HFFc6 (cell line): ENCODE data around the gene GRB10. TPM values are rescaled to one million over a fixed set of nuclear protein-coding genes. Genes with fewer than 3 reads are reported as not detected.

ENCODE experiments used
- DNase-seq: peaks from one replicate; pipeline ENCODE4 v3.0.0-alpha.2; 2018
- H3K27ac Mint-ChIP-seq: 2 replicates; pipeline ENCODE4 v1.8.0; 2020; ENCODE audit warnings: mild to moderate bottlenecking, mixed read lengths
- H3K27me3 Mint-ChIP-seq: 2 replicates; pipeline ENCODE4 v1.8.0; 2021; ENCODE audit warnings: mild to moderate bottlenecking, moderate library complexity, mixed read lengths; ENCODE audit not compliant: insufficient read depth
- H3K36me3 Mint-ChIP-seq: 2 replicates; pipeline ENCODE4 v1.8.0; 2021; ENCODE audit warnings: low read depth, mixed read lengths
- H3K4me1 Mint-ChIP-seq: 2 replicates; pipeline ENCODE4 v1.8.0; 2020; ENCODE audit warnings: low read depth, mixed read lengths
- H3K4me3 Mint-ChIP-seq: 2 replicates; pipeline ENCODE4 v1.8.0; 2020; ENCODE audit warnings: mild to moderate bottlenecking, moderate library complexity, mixed read lengths
- H3K9me3 Mint-ChIP-seq: 2 replicates; pipeline ENCODE4 v1.8.0; 2020; ENCODE audit warnings: mild to moderate bottlenecking, mixed read lengths
- CTCF ChIP-seq: fragments of 200-600 bp; sonication (generic); IDR thresholded peaks from 2 replicates; pipeline ENCODE4 v1.5.0; 2021; ENCODE audit warnings: antibody characterized with exemption, mild to moderate bottlenecking
- total RNA-seq, 6 experiments: library from RNA; stranded (reverse); fragmentation: NEBNext Ultra II Directional; extraction: Animal tissue kit (Norgen Biotek cat#: 25700); gene quantifications; 2 replicates in 1 of 6; 3 replicates in 5 of 6; pipeline ENCODE4 v1.2.3, GENCODE V29; 2021

Gene GRB10
- total RNA-seq, 6 experiments from 2014 or later: 13.6 to 17.8 (median 14.8) TPM

- peaks cover 10% of the 10 kb centered on the region; the same call in 1 of the 2 replicates for H3K4me1 Mint-ChIP-seq
- no peak overlapping the region for H3K4me3 Mint-ChIP-seq
- H3K27ac Mint-ChIP-seq: no peak overlapping the region
- no peaks in the 10 kb centered on the region for H3K27me3 Mint-ChIP-seq
- DNase-seq: no peak
- TF ChIP-seq CTCF: no peak
- H3K36me3 Mint-ChIP-seq: peaks cover 6% of the 10 kb centered on the region; the same call in 1 of the 2 replicates
- H3K9me3 Mint-ChIP-seq: no peaks in the 10 kb centered on the region
Measured at GRCh38 chr7:50649259-50649885, 133.3 kb downstream of the GRB10 start.

- H3K4me3 Mint-ChIP-seq: no peak overlapping the region
- no peaks in the 10 kb centered on the region for H3K27me3 Mint-ChIP-seq
- H3K9me3 Mint-ChIP-seq: no peaks in the 10 kb centered on the region
- peaks cover 6% of the 10 kb centered on the region; the same call in 1 of the 2 replicates for H3K36me3 Mint-ChIP-seq
- no peak for TF ChIP-seq CTCF
- H3K4me1 Mint-ChIP-seq: peaks cover 6% of the 10 kb centered on the region; the same call in 1 of the 2 replicates
- no peak overlapping the region for H3K27ac Mint-ChIP-seq
- no peak for DNase-seq
Measured at GRCh38 chr7:50648570-50649169, 134.0 kb downstream of the GRB10 start.

GRCh38 chr7:50648076-50648475 is 134.6 kb downstream of the GRB10 start:
- Mint-ChIP-seq H3K27me3 (no peaks in the 10 kb centered on the region), H3K4me3 (no peak overlapping the region), H3K36me3 (peaks cover 6% of the 10 kb centered on the region; the same call in 1 of the 2 replicates), H3K4me1 (peaks cover under 1% of the 10 kb centered on the region; the same call in 1 of the 2 replicates), H3K27ac (no peak overlapping the region), H3K9me3 (no peaks in the 10 kb centered on the region)
- no peak for DNase-seq
- TF ChIP-seq CTCF: no peak

GRCh38 chr7:50647286-50647980 is 135.3 kb downstream of the GRB10 start:
- no peaks in the 10 kb centered on the region for H3K9me3 Mint-ChIP-seq
- H3K4me3 Mint-ChIP-seq: no peak overlapping the region
- no peaks in the 10 kb centered on the region for H3K4me1 Mint-ChIP-seq
- peaks cover 6% of the 10 kb centered on the region; the same call in 1 of the 2 replicates for H3K36me3 Mint-ChIP-seq
- H3K27me3 Mint-ChIP-seq: no peaks in the 10 kb centered on the region
- H3K27ac Mint-ChIP-seq: no peak overlapping the region
- no peak for DNase-seq
- no peak for TF ChIP-seq CTCF

- no peak overlapping the region for H3K27ac Mint-ChIP-seq
- TF ChIP-seq CTCF: no peak
Measured at GRCh38 chr7:50646069-50646468, 136.6 kb downstream of the GRB10 start.

More at GRCh38 chr7:50646069-50646468, 136.6 kb downstream of the GRB10 start:
- Mint-ChIP-seq H3K4me3 (no peak overlapping the region), H3K27me3 (no peaks in the 10 kb centered on the region), H3K4me1 (no peaks in the 10 kb centered on the region), H3K36me3 (peaks cover 6% of the 10 kb centered on the region; the same call in 1 of the 2 replicates), H3K9me3 (no peaks in the 10 kb centered on the region)
- DNase-seq: no peak
